Stimulated activated CD8-positive, alpha-beta memory T cell treated with anti-CD3 and anti-CD28 coated beads, Interleukin-4, amount 100 ng/mL, for 24 hours (primary cell): Measurements from ENCODE around the gene SCFD2.

ENCODE experiments used
- DNase-seq: peaks from one replicate; pipeline ENCODE4 v3.0.0-alpha.2; 2020; ENCODE audit warnings: low read depth

Gene SCFD2

DNA sequence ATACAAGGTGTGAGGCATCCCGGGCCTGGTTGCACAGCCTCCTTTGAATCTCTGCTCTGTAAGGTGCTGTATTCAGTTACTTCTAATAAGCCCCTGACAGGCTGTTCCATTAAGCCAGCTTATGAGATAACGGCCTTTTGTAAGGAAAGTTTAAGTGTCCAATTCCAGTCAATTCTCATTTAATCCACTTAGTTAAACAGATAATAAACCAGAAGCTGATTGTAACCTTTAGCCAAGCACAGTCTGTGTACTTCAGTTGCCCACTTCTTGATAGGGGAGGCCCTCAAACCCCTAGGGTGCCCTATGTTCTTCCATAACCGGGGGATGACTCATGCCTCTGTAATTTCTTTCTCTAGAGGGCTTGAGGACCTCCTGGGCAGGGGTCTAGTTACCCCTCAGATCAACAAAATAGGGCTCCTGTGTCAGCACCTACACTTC, 440.3 kb downstream of the SCFD2 start:
- DNase-seq, result no peak

DNA sequence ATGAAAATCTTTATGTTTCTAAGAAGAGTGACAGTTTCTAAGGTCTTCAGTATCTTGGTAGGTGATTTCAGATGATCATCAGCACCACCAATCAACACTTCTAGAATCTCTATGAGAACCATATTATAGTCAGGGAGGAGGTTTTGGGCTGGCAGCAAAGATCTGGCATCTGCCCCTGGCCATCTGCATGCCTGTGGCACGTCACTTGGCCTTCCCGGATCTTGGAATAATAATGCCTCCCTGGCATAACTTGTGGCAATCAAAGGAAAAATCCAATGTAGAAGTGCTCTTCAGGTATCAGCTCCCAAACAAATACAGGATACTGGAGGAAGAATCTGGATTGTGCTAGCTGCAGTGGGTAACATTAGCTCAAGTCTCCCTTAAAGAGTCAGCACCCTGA, 446.4 kb downstream of the SCFD2 start:
- no peak for DNase-seq

DNA sequence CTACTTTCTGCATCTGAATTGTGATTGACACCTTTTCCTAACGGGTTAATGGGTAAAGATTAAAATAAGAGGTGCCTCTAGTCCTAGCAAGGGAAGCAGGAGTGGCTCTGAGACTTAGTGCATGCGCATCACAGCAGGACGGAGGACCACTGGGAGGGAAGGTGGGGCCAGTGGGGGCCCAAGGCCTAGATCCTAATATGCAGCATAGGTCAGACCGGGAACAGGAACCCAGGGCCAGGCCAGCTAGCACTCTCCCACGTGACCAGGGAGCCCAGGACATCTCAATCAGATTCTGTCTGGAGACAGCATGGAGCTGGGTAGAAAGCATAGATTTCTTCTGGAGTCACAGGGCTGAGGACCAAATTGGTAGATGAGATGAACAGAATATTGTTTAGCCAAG, 448.0 kb downstream of the SCFD2 start:
- no peak for DNase-seq

DNA sequence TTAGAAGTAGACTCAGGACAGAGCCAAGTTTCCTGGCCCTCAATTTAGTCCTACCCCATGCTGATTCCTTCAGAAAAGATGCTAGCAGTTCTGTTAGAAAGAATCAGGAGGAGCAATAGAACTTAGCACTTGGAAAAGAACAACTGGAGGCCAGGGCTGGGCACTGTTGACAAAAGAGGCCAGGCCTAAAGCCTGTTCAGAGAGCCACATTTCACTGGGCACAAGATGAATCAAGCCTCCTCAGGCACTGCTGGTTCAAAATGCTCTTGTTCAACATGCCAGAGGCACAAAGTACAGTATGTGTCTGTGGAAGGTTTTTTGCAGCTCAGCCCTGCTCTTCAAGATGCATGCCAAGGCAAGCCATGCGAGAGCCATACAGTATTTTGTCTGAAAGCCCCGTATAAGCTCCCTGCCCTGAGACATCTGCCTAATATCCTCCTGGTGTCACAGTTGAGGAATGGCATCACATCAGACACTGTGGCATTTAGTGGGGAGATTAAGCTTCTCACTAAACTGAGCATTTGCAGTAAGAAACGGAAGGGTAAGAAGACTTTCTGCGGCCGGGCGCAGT, 450.0 kb downstream of the SCFD2 start:
- no peak for DNase-seq

DNA sequence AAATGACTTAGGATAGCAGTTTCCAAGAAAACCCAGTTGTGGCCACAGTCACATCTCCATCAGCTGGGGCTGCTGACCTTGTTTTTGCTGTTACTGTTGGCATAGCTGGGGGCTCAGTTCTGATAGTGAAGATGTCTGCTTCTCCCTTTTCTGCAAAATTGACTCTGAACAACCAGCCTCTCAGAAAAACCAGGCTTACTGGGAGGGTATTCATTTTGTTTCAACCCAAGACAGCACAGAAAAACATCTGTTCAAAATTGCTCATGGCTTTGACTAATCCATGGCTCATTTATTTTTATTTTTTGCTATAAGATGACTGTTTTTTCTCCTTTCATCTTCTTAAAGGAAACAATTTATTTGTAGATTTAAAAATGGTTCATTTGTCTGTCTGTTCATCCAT, 450.7 kb downstream of the SCFD2 start:
- DNase-seq, result no peak

DNA sequence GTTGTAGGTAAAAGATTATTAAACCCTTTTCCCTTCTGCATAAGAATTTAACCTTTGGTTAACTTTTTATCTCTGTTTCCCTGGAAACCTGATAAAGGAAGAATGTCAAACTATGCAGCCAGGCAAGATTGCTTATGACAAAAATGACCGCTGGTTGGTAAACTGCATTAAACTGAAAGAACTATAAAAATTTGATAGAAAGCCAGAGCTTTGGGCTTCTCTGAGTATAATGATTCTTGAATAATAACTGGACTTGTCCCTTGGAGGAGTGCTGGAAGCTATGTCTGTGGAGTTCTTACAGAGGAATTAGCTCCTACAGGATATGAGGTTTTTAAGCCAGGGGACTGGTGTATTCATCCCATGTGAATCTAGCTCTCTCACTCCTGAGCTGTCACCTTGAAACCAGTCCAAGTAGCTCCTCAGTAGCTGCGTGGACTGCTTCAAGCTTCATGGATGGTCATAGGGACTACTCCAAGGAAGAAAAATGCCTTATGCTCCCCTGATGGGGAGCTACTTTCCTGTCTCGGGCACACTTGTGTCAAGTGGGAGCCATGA, 451.7 kb downstream of the SCFD2 start:
- DNase-seq, result no peak

DNA sequence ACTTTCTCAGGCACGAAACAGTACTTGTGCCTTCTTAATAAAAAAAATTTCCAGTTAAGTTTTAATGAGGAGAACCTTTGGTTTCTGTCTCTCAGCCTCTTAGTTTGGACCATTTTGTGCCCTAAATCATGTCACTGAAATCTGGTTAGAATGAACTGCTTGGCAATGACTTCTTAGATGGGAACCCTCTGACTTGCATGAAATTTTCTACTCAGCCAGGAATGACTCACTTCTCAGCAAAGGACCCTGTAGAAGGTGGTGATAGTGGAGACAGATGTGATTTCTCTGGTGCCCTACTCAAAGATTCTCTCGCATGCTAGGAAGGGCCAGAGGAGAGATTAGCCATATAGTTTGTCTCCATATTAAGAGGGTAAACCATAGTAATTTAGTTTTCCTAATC, 453.3 kb downstream of the SCFD2 start:
- no peak for DNase-seq

DNA sequence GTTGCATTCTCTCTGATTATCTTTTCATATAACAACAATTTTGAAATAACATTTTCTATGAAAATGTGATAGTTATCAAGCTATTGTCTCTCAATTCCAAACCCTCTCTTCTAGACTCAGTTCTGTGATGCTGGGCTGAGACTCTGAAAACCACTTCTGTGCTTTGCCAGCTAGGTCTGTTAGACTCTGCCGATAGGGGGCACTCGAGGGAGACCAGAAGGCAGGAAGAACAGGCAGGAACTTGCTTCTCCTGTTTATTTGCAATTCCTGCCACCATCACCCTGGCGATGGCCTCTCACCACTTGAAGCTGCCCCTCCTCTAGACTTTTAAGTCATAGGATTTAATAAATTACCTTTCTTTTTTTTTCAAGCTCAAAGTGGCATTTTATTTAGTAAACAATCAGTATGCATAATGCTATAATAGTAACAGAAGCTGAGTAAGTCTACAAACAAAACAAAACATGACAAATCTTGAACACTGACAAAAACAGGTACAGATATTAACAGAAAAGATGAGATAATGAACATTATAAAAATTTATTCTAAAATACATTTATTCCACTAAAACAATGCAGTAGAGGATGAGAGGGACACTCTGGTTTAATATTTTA, 454.1 kb downstream of the SCFD2 start:
- peak; percentile 49 for DNase-seq

DNA sequence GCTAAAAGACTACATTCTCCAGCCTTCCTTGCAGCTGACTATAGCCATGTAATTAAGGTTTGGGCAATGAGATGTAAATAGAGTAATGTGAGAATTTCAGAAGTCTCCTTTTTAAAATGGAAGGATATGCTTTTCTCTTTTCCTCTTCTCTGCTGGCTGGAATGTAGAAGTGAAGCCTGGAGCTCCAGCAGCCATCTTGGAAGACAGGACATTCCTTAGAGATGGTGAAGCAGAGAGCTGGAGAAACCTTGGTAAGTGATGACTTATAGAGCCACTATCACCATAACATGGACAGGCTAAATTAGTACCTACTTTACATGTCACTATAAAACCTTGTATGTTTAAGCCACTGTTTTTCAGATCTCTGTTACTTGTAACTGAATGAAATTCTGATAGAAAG, 455.7 kb downstream of the SCFD2 start:
- DNase-seq, result no peak

DNA sequence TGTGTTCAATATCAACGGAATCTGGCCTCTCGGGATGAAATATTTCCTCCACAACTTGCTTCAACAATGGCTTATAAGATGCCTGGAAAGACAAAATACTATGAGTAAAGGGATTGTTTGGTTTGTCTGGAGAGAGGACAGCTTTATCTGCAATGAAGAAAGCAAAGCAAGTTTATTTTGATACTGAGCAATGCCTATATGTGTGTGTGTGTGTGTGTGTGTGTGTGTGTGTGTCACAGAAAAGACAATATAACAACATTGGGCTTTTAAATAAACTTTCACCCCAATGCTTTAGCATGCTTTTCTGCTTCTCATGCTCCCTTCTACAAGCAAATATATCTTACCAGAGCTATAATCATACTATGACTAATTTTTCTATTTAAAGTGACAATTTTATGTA, 458.4 kb downstream of the SCFD2 start:
- DNase-seq, result no peak

DNA sequence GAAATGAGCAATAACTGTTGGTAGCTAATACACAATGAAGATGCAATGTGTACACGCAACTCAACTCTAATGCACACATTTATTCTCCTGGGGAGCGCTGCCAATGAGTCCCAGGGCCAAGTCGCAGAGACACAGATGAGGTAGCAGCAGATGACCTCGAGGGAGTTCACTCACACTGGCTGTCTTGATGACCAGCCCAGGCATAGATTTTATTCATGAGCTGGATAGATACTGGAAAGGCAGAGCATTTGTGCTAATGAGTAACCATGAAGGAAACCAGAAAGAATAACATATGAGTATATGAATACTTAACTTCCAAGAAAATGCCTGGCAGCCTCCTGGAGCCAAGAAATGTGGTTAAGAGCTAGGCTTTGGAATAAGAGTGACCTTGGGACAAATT, 461.4 kb downstream of the SCFD2 start:
- no peak for DNase-seq

DNA sequence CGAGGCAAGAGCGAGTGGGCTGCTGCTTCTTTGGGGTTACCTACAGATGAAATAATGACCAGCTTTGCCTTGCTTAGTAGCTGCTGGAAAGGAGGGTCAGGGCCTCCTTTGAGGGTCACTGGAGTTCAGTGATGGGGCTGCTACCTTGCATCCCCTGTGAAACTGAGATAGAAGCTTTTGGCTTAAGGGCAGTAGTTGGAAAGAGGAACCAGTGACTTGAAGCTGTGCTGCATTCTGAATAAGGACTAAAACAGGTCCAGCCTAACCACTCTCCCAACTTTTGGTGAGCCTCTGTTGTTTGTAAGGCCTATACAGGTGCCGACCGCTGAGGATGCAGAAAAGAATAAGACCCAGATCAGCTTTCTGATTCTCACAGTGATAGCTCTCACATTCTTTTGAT, 462.6 kb downstream of the SCFD2 start:
- no peak for DNase-seq

DNA sequence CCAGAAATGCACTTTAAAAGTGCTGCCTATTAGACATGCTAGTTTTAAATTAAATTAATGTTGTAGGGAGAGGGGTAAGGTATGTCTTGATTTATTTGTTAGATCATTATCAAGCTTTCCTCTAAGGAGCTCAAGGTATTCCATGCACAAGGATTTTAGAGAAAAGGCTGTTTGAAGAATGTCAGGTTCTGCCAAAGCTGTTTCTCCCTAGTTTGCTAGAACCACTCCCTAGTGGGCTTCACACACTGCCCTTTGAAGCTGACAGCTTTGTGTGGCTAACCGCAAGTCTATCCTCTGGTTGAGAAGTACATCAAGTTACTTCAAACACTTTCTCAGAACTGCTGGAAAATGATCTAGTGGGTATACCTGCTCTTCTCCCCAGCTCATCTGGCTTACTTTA, 471.4 kb downstream of the SCFD2 start:
- no peak for DNase-seq

DNA sequence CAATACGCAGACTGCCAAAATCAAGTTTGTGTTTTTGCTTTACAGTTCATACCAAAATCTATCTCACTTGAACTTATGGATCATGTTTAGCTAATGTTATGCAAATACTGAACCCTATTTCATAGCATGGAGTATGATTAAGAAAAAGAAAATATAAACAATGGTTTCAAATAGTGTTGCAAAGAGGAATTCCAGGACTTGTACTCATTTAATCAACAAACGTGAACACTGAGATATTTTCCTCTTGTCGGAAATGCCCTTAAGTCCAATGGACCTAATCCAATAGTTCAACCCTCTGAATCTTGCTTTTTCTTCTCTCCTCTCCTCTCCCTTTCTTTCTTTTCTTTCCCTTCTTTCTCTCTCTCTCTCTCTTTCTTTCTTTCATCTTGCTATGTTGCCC, 473.0 kb downstream of the SCFD2 start:
- no peak for DNase-seq

DNA sequence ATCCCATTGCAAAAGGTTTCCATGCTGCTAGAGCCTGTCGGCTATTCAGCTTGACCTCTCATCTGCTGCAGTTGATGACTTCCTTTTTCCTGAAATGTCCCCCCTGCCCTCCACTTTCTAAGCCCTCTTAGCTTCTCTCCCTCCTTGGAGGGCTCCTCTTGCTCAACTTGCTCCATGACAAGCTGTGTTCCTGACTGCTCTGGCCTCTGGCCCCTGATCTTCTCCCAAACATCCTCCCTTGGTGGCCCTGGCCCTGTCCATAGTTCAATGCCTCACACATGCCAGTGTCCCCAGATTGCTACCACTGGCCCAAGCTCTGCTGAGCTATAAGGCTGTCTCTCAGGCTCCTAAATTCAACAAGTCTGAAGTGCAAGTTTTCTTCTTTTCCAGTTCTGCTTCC, 474.1 kb downstream of the SCFD2 start:
- no peak for DNase-seq

DNA sequence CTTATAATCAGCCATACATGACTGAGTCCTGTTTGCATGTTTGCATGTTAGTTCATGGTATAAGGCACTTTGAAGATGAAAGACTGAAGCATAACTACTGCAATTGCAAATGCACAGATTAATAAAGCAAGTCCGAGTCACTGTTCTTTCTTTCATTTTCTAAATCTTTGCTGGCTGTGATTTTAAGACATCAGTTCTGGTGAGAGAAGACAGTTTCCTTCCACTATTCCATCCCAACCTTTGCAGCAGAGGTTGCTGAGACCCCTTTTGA, 475.4 kb downstream of the SCFD2 start:
- no peak for DNase-seq

DNA sequence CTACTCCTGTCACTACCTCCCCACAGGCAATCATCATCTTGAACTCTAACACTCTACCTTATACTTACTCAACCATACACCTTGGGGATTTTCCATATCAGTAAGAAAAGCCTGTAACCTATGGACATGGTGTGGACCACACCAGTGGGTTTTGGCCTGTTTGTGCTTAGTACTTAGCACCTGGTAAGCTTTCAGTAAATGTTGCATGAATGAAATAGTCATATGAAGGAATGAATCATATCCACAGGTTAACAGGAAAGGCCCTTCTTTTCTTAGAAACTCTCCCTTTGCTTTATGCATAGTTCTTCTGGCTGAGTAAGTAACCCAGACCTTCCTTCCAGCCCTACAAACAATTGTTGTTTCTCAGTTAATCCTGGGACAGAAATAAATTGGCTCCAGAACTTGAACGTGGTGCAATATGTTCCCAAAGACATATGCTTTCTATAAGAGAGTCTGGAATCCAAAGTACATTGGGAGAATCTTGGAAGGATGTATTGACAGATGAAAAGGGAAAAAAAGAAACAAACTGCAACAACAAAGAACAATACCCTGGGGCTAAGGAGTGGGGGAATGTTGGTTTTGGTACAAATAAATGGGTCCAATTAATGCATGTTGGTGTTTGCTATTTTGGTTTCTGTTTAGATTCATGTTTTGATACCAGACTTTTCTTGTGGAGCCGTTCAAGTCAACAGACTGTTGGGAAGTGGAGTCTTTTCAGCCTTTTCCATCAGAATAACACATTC, 475.9 kb downstream of the SCFD2 start:
- no peak for DNase-seq

DNA sequence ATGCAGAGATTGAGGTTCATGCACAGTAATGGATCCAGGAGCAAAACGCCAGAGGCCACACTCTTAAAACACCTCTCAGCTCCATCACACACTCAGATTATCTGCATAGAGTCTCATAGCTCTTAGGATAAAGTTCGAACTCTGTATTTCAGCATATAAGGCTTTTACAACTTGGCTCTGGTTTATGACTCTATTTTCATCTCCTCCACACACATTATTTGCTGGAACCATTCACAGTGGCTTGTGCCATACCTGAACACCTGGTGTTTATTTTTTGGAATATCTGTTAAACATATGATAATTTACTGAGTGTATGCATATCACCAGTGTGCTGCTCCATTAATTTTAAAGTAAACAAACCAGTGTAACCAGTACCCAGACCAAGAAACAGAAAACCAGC, 476.5 kb downstream of the SCFD2 start:
- no peak for DNase-seq

DNA sequence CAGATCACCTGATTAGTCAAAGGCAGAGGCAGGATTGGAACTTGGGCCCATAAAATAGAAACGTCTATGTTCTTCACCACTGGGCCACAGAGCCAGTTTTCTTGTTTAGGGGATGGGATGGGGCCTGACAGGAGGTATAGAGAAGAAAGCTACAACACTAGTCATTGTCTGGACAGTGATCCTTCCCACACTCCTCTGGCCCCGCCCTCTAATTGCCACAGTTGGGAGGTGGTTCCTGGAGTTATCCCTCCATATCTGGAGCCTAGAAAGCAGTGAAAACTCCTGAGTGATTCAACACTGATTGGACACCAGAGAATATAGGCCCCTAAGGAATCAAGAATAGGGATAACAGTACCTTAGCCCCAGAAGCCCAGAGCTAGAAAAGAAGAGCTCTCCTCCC, 480.9 kb downstream of the SCFD2 start:
- DNase-seq, result no peak

DNA sequence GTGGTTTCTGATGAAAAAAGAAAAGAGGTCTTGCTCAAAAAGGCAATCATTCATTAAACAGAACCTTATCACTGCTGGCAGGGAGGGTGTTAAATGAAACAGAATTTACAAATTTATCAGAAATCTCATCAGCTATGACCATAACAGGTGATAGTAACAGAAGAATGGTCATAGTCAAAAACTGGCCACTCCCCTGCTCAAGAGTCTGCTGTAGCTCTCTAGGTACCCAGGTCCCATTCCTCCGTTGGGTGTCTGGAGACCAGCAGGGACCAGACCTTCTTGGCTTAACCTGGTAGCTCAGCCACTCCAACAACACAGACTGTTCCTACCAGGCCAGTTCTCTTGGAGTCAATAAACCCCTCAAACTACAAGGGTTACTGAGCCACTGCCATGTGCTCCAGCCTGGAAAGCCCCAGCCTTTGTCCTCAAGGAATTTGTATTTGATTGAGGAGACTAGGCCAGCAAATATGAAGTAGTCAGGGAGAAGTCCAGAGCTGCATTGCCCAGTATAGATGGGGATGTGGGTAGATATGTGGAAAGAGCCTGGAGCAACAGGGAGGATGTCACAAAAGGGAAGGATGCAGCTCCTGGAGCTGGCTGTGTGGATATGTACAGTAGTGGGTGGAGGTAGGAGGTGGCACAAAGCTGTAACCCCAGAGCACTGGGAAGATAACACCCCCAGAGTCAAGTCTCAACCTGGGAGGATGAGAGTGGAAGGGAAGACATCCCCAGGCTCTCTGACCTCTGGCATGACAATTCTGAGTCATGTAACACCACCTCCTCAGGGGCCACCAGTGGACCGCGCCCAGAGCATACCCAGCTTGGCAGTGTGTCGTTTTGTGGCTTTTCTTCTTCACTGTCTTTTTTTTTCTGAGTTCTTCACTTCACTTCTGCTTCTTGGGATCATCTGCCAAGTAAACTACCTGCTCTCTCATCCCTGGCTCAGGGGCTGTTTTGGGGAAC, 481.9 kb downstream of the SCFD2 start:
- no peak for DNase-seq

DNA sequence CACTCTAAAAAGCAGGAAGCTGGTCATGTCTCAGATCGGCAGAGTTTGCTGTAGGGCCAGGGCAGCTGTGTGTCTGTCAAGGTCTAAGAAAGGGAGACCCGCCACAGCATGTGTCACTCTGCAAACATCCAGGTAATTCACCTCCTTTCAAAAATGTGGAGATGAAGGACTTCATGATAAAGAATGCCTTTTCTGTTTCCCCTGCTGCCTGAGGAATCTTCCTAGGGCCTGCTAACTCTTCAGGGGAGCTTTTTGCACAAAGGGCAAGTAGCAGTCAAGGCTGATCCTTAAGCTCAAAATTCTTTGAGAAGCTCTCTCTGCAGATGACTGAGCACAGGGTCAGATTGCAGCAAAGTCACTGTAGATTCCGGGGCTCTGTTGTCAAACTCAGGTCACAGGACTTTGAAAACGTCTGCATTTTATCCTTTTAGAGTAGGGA, 482.7 kb downstream of the SCFD2 start:
- no peak for DNase-seq

DNA sequence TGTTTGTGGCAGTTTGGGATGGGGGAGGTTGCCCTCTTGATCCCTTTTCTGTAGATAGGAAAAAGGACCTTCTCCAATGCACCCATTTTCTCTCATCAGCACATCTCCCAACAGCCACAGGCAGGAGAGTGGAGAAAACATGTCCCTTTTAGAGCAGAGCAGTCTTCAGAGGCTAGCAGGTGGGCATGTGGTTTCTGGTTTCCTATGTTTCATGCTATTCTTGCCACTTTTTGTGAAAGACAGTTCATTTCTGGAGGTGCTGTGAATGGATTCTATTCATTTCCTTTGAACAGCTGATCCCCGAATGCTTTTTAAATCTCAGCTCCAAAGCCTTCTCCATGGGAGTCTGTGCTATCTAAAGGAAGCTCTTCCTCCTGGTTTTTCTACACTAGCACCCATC, 484.9 kb downstream of the SCFD2 start:
- DNase-seq, result no peak

DNA sequence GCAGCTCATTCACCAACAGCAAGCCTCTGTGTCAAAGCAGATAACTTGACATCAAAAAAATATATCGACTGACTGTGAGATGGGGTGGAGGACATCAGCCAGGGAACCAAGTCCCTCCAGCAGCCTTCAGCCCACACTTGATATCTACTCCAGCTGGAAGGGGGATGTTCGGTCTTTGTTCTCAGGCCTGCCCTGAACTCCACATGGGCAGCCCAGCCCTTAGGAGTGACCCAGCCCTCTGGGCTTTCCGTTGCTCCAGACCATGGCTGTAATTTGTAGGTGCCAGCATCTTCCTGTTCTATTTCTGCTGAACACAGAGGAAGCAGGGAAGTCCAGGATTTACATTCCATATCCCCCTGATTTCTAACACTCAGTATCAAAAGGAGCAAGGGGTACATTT, 486.4 kb downstream of the SCFD2 start:
- no peak for DNase-seq
